Stomach (tissue), 9 donors: ENCODE data around the gene IGSF3. TPM values are rescaled to one million over a fixed set of nuclear protein-coding genes. Genes with fewer than 3 reads are reported as not detected.

Source experiments
- DNase-seq, 2 donors: peaks; one replicate each; pipeline versions ENCODE4 v3.0.0 to v3.0.0-alpha.2; 2013 to 2019
- H3K27ac ChIP-seq, 5 donors: fragments of 200-600 bp in 4 of 5; sonication (generic) in 4 of 5; one replicate each; pipeline ENCODE4 v1.5.1; 2013 to 2019; ENCODE audit warnings: mild to moderate bottlenecking in 1 of 5, moderate library complexity in 1 of 5
- H3K27me3 ChIP-seq, 3 donors: fragments of 200-600 bp; sonication (generic); one replicate each; pipeline ENCODE4 v1.5.1; 2017 to 2019; ENCODE audit warnings: mixed run types in 1 of 3
- H3K36me3 ChIP-seq, 4 donors: fragments of 200-600 bp; sonication (generic); 1 replicate in 3 of 4; 2 replicates in 1 of 4; pipeline ENCODE4 v1.5.1; 2016 to 2019
- H3K4me1 ChIP-seq, 4 donors: fragments of 200-600 bp; sonication (generic); one replicate each; pipeline ENCODE4 v1.5.1; 2016 to 2019
- H3K4me3 ChIP-seq, 4 donors: fragments of 200-600 bp; sonication (generic) in 3 of 4; one replicate each; pipeline ENCODE4 v1.5.1; 2016 to 2019; ENCODE audit warnings: mild to moderate bottlenecking in 1 of 4
- H3K9me3 ChIP-seq, 4 donors: fragments of 200-600 bp; sonication (generic); one replicate each; pipeline ENCODE4 v1.5.1; 2016 to 2019
- CTCF ChIP-seq, 7 experiments: fragments of 450-650 bp in 4 of 7; fragments of 200-600 bp in 3 of 7; sonication (generic) in 3 of 7; IDR thresholded peaks; one replicate each; pipeline ENCODE4 v1.5.1; 2016 to 2019; ENCODE audit warnings: antibody characterized with exemption in 7 of 7, control low read depth in 2 of 7, mild to moderate bottlenecking in 1 of 7
- EP300 ChIP-seq: sonication (generic); formaldehyde crosslinking; IDR thresholded peaks from one replicate; pipeline ENCODE4 v1.6.1; 2017; ENCODE audit warnings: antibody characterized with exemption
- POLR2A ChIP-seq, 4 donors: fragments of 450-650 bp; IDR thresholded peaks; one replicate each; pipeline ENCODE4 v1.6.1; 2016; ENCODE audit warnings: antibody characterized with exemption in 4 of 4, control low read depth in 2 of 4, mild to moderate bottlenecking in 1 of 4, moderate library complexity in 1 of 4
- POLR2AphosphoS5 ChIP-seq, 3 donors: sonication (generic); formaldehyde crosslinking; IDR thresholded peaks; one replicate each; pipeline ENCODE4 v1.6.1; 2016; ENCODE audit warnings: antibody characterized with exemption in 3 of 3
- WGBS, 5 donors: extraction: QIAGEN DNeasy Blood & Tissue Kit in 3 of 5; methylation state at CpG; one replicate each; pipeline versions ENCODE4 v1.1.5 to v1.1.7; 2013 to 2018; 5-methylcytosine and 5-hydroxymethylcytosine counted together
- intact Hi-C: fragments of 100-400 bp; cut with DNase I; formaldehyde crosslinking; loops from one replicate; pipeline ENCODE4 v1.15.1; 2023; ENCODE audit warnings: low total_unique reads
- polyA plus RNA-seq, 3 donors: library from polyadenylated mRNA; stranded (reverse); fragments of 200-250 nt; gene quantifications; one replicate each; pipeline ENCODE4 v1.2.3, GENCODE V29; 2013
- total RNA-seq, 5 donors: library from RNA; depleted of rRNA; stranded (reverse); fragments of >200 nt; gene quantifications; one replicate each; pipeline versions ENCODE4 v1.1.0 to v1.2.3, GENCODE V29; 2014 to 2016
- donor health status: healthy with polysubstance abuse.
- donor health status: Bipolar disorder and iron deficiency.
- donor health status: healthy.

IGSF3 gene
- total and polyA plus RNA-seq, 8 donors, result 1.7 to 31.6 (median 20.9) TPM

DNA sequence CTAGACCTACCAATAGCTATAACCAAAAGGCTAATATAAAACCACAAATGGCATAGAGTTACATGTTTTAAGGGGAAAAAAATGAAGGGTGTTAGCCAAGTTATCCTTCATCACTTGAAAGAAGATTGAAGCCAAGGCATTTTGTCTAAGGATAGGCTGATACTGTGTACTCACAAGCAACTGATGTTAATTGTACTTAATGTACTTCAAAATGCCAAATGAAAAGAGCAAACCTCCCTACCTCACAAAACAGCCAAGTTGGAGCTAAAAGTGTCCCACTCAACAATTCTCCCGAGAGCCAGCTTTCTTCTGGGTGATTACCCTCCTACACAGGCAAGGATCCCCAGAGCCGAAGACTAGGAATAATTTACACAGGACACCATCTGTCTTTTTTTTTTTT lies 4.4 kb upstream of the IGSF3 start:
- peaks cover 2 to 15% (median 8%) of the 10 kb centered on the region in 4 donors for H3K4me1 ChIP-seq
- H3K36me3 ChIP-seq, result no peaks in the 10 kb centered on the region
- H3K27me3 ChIP-seq, result peaks cover 0 to 16% (median 9%) of the 10 kb centered on the region in 3 donors
- H3K9me3 ChIP-seq, result no peaks in the 10 kb centered on the region
- intact Hi-C loops, result no loop called here
- no peak for DNase-seq
- H3K4me3 ChIP-seq, result no peak overlapping the region
- no peak overlapping the region for H3K27ac ChIP-seq
- 71 to 89% (median 79%) methylated on average over 2 of the region's 2 CpGs for WGBS, 5 donors
- TF ChIP-seq POLR2AphosphoS5 (IDR thresholded peaks at IDR 0.05) (no peak), CTCF (IDR thresholded peaks at IDR 0.05) (no peak), POLR2A (IDR thresholded peaks at IDR 0.05) (no peak), EP300 (no peak)

GRCh38 chr1:116671072-116671760 lies 3.7 kb upstream of the IGSF3 start:
- TF ChIP-seq CTCF (IDR thresholded peaks at IDR 0.05) (no peak), POLR2AphosphoS5 (IDR thresholded peaks at IDR 0.05) (no peak), EP300 (no peak), POLR2A (IDR thresholded peaks at IDR 0.05) (no peak)
- DNase-seq, result no peak
- intact Hi-C loops, result no loop called here
- no peak overlapping the region for H3K4me3 ChIP-seq
- H3K27me3 ChIP-seq, result peaks cover 0 to 15% (median 9%) of the 10 kb centered on the region in 3 donors
- no peaks in the 10 kb centered on the region for H3K9me3 ChIP-seq
- 65 to 81% (median 70%) methylated on average over 7 of the region's 7 CpGs for WGBS, 5 donors
- H3K4me1 ChIP-seq, result peaks cover 9 to 22% (median 15%) of the 10 kb centered on the region in 4 donors
- no peak overlapping the region for H3K27ac ChIP-seq
- H3K36me3 ChIP-seq, result no peaks in the 10 kb centered on the region

DNA sequence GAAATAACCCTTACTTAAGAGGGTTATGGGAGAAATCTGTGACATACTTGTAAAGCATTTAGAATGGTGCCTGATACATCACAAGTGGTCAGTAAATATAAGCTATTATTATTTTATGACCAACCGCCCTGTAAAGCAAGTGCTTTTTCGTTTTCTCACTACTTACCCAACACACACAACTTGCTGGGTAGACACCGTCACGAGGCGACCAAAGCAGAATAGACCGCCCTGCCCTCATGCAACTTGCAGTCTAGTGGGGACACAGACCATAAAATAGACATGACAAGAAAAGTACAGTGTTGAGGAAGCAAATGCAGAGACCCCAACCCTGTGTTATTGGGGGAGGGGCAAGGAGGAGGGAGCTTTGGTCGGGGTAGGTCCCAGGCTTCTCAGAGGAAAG lies 744 bp upstream of the IGSF3 start:
- Histone ChIP-seq H3K4me3 (no peak overlapping the region), H3K27me3 (peaks cover 0 to 31% (median 9%) of the 10 kb centered on the region in 3 donors), H3K27ac (peak overlapping the region in 3 of 5 donors; percentile 73 to 85 (median 81)), H3K9me3 (no peaks in the 10 kb centered on the region), H3K4me1 (peaks cover 10 to 41% (median 19%) of the 10 kb centered on the region in 4 donors), H3K36me3 (no peaks in the 10 kb centered on the region)
- 85 to 90% (median 87%) methylated on average over 7 of the region's 7 CpGs for WGBS, 5 donors
- no peak for DNase-seq
- no peak for TF ChIP-seq POLR2AphosphoS5 (IDR thresholded peaks at IDR 0.05)
- TF ChIP-seq POLR2A (IDR thresholded peaks at IDR 0.05), result no peak
- TF ChIP-seq CTCF (IDR thresholded peaks at IDR 0.05), result no peak
- no peak for TF ChIP-seq EP300
- intact Hi-C loops, result no loop called here

DNA sequence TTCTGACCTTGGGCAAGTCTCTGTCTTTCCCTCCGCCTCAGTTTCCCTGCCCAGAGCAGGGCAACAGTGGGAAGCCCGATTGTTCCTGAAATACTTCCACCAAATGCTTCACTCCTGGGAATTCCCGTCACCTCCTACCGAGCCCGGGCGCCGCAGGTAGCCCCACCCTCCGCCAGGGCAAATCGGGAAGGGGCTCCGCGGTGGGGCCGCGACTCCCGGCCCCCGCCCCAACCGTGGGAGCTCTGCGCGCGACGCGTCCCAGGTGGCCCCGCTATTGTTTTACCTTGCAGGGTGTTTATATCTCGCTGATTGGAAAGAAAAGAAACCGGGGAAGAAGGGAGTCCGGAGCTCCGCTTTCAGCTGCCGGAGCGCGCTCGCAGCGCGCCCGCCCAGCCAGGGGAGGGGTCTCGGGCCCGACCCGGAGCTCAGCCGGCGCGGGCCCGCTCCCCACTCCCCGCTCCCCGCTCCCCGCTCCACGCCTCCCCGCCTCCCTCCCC lies 407 bp downstream of the IGSF3 start:
- DNase-seq, result no peak
- H3K27me3 ChIP-seq, result peaks cover 0 to 31% (median 9%) of the 10 kb centered on the region in 3 donors
- TF ChIP-seq POLR2AphosphoS5 (IDR thresholded peaks at IDR 0.05) (no peak), EP300 (no peak), CTCF (IDR thresholded peaks at IDR 0.05) (no peak), POLR2A (IDR thresholded peaks at IDR 0.05) (no peak)
- H3K9me3 ChIP-seq, result no peaks in the 10 kb centered on the region
- peak overlapping the region; percentile 73 to 85 (median 81) for H3K27ac ChIP-seq
- H3K4me3 ChIP-seq, result peak overlapping the region; percentile 68 to 89 (median 76)
- 0 to 1% (median 1%) methylated on average over 22 to 45 of the region's 45 CpGs for whole genome bisulfite sequencing, 5 donors
- intact Hi-C loops, result no loop called here
- no peaks in the 10 kb centered on the region for H3K36me3 ChIP-seq
- H3K4me1 ChIP-seq, result peaks cover 10 to 34% (median 19%) of the 10 kb centered on the region in 4 donors
